ENCODE results near the gene GDI1.

GRCh38 chrX:154409222-154409871, 27.6 kb upstream of the GDI1 start, which contains the start of gene DNASE1L1:
- TF ChIP-seq CTCF (conservative IDR thresholded peaks at IDR 0.05; ENCODE audit: low read length), result no peak
- no peak for TF ChIP-seq EZH2phosphoT487 (IDR thresholded peaks at IDR 0.05; ENCODE audit: borderline replicate concordance)
